H54 (cell line): ENCODE data around the gene CAPZA2.
"Not testable (repeated sequence)": the region's sequence is repeated elsewhere in the genome, so short reads cannot be mapped to it uniquely, and the experiment has no call there.

Experiments
- DNase-seq: peaks from one replicate; pipeline ENCODE4 v3.0.0; 2011; ENCODE audit warnings: low spot score, mixed read lengths; ENCODE audit not compliant: insufficient read length
- FAIRE-seq: peaks from 3 replicates; lab custom pipeline; 2011; peaks lifted over from hg19 to GRCh38; lab: Jason Lieb, UNC
- POLR2A ChIP-seq: IDR thresholded peaks from 2 replicates; pipeline ENCODE4 v1.6.1; 2011; ENCODE audit warnings: low read depth, mild to moderate bottlenecking, low read length

The CAPZA2 gene

DNA sequence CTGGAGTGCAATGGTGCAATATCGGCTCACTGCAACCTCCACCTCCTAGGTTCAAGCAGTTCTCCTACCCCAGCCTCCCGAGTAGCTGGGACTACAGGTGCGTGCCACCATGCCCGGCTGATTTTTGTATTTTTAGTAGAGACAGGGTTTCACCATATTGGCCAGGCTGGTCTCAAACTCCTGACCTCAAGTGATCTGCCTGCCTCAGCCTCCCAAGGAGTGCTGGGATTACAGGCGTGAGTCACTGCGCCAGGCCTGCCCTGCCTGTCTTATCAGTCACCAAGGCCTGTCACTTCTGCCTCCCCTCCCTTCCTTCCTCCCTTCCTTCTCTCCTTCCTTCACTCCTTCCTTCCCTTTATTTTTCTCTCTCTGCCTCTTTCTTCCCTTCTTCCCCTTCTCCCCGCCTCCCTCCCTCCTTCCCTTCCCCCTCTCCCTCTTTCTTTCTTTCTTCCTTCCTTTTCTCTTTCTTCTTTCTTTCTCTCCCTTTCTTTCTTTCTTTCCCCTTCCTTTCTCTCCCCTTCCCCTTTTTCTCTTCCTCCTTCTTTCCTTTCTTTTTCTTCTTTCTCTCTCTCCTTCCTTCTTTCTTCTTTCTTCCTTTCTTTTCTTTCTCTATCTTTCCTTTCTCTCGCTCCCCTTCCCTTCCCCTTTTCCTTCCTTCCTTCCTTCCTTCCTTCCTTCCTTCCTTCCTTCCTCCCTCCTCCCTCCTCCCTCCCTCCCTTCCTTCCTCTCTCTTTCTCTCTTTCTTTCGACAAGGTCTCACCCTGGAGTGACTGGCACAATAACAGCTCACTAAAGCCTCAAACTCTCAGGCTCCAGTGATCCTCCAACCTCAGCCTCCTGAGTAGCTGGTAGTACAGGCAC lies 87.8 kb downstream of the CAPZA2 start:
- TF ChIP-seq POLR2A, result no peak
- DNase-seq, result no peak
- FAIRE-seq, result no peak

DNA sequence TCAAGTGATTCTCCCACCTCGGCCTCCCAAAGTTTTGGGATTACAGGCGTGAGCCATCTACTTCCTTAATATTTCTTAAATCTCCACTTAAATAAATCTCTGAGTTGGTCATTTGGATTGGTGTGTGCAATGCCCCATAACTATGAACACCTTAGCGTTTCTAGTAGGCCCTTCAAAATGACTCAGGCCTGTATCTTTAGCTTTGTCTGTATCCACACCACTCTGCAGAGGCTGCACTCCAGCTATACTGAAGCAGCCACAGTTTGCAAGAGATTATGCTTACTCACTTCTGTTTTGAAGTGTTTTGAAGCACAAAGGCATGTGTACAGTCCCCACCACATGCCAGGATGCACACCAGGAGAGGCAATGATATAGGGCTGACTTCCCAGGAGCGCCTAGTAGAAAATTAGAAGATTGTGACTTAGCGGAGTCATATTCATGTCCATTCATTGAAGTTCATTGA lies 88.5 kb downstream of the CAPZA2 start:
- no peak for FAIRE-seq
- no peak for TF ChIP-seq POLR2A
- no peak for DNase-seq

DNA sequence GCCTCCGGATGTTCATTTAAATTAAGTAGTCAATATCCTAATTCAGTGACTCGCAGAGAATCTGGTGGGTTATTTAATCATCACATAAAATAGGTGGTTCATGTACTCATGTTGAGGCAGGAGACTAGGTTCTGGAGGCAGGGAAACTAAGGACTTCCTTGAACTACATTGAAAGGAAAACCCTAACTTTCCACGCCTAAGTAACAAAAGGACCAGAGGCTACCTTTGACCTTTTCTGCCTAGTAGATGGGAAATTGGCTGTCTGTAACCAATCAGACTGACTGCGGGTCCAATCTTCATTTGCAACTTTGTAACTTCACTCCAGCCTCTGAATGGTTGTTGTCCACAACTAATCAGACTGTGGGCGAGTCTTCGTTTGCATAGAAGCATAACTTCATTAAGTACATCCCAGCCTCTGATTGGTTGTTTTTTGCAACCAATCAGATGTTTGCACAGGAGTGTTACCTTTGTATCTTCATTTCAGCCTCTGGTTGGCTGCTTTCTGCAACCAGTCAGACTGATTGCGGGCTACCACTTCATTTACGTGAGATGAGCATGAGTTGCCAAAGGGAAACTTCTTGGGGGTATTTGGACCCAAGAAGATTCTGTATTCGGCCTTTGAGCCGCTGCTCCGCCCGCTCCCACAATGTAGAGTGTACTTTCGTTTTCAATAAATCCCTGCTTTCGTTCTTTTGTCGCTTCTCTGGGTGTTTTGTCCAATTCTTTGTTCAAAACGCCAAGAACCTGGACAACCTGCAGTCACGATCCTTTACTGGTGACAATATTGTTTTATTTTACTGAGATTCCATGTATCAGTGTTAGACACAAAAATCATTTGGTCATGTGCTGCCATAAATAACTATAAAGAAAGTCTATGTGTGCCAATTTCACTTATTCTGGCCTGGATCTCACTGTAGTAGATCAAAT lies 89.2 kb downstream of the CAPZA2 start:
- DNase-seq (no peak), FAIRE-seq (no peak)
- TF ChIP-seq POLR2A, result no peak

DNA sequence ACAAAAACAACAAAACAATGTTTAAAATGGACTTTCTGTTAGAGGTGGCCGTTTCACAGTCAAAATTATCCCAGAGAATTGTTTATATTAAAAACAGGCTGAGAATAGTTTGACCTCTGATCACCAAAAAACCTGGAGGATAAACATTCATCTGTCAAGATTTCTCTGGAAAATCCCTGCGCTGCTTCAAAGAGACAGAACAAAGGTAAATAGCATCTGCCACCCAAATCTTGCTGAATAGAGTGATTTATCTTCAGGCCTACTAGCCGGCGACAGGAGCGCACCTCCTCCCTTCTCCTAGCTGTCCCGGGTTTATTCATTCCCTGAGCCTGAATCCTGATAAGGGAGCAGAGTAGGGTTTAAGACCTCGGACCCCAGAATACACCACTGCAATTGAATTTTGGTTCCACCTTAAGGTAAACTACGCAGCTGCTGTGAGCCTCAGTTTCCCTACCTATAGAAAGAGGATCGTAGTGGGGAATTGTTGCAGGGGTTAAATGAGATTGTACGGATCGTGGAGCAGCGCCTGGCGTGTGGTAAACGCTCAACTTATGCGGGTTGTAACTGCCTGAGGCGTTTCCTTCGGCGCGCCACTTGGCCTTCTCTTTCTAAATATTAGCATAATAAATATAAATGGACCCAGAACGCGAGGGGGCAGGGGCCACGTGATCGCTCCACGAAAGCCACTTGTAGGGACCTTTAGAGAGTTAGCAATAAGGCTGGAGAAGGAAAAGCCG lies 90.4 kb downstream of the CAPZA2 start:
- FAIRE-seq (no peak), DNase-seq (no peak)
- no peak for TF ChIP-seq POLR2A

DNA sequence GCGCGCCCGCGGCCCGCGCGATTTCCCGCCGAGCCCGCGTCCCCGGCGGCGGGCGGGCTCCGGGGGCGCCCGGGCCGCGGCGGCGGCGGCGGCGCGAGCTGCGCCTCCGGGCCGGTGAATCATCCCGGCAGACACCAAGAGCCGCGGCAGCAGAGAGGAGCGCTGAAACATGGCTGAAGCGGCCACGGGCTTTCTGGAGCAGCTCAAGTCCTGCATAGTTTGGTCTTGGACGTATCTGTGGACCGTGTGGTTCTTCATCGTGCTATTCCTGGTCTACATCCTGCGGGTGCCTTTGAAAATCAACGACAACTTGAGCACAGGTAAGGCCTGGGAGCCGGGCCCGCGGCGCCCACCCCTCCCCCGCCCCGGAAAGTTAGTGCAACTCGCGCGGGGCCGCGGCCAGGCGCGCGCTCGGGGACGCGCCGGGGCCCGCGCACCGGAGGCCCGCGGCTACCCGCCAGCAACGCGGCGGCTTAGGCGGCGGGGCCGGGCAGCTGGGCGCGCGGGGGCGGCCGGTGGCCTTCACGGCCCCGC lies 91.1 kb downstream of the CAPZA2 start, which contains the start of gene ST7:
Gene ST7, plus strand, starts transcription at position 130 of the 534 bp plus-strand sequence. Its CDS starts 40 bp downstream, at position 170.
- FAIRE-seq (no peak), DNase-seq (peak; percentile 46)
- TF ChIP-seq POLR2A, result peak; percentile 38

DNA sequence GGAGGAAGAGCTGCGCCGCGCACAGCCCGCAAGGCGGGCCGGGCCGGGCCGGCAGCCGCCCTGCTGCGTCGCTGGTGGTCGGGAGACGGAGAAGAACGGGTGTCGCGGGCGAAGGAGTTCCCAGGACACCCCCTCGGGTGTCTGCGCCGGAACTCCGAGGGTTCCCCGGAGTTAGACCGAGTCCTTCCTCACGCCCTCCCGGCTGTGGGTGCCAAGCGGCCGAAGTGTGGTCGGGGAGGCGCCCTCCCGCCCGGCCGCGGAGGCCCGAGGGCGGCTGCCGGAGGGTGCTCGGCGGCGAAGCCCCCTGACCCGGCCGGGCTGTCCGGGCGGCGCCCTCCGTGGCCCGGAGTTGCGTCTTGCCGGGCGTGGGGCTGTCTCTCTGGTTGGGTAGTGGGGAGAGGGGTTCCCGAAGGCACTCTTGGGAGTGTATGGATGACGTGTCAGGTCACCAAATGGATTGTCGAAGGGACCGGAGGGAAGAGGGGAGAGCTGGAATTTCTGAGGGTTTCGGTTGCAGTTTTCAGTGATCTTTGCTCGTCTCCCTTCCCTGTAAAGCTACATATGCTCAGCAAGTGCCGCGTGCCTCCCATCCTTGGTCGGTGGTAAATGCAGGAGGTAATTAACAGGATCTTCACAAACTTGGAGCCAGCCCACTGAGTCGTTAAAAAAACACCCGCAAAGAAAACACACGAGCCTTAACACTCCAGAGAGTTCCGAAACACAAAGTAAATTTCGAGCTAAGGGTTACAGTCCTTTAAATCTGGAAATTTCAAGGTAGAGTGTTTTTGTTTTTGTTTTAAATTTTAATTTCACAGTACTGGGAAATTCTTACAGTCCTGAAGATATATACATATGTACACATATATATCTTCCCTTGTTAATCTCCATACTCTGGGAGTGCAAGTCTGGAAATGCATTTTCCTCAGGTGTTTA lies 91.8 kb downstream of the CAPZA2 start:
- FAIRE-seq (no peak), DNase-seq (peak; percentile 59)
- TF ChIP-seq POLR2A, result peak; percentile 48

DNA sequence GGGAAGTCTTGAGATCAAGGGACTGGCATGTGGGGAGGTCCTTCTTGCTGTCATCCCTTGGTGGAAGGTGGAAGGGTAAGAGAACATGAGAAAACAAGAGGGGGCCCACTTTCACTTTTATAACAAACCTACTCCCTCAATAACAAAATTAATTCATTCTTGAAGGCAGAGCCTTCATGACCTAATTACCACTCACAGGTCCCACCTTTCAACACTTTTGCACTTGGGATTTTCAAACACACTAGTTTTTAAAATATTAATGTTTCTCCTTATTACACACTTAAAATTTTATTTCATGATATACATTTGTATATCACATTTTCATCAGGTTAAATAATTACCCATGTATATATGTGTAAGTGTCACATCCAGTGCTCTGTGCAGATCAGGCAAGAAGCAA lies 93.0 kb downstream of the CAPZA2 start:
- DNase-seq, result no peak
- no peak for FAIRE-seq
- no peak for TF ChIP-seq POLR2A

DNA sequence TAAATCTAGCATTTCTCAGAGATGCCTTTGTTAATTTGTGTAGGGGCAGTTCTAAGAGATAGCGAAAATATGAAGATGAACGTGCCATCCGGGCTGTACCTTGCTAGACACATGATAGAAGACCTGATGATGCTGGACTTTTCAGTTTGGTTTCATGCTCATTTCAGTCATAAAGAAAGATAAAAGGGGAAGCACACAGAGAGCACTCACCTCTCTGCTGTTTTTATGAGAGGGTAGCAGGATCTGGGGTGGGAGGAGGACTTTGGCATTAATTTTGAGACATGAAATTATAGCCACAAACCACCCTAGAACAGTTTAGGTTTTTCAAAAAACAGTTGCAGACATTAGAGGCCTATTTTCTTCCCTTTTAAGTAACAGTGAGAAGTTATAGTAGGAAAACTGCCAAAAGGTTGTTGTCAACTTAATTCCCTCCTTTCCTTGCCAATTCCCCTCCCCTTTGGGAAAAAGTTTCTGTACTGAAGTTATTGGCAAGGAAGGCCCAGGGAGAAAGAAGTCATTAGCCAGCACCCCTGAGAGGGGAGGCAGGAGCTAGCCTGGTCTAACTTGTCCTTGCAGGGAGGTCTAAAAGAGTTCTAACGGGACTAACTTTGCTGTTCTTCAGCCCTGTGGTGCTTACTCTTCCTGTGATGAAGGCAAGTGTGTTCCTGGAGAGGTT lies 93.6 kb downstream of the CAPZA2 start:
- FAIRE-seq (no peak), DNase-seq (no peak)
- TF ChIP-seq POLR2A, result no peak

DNA sequence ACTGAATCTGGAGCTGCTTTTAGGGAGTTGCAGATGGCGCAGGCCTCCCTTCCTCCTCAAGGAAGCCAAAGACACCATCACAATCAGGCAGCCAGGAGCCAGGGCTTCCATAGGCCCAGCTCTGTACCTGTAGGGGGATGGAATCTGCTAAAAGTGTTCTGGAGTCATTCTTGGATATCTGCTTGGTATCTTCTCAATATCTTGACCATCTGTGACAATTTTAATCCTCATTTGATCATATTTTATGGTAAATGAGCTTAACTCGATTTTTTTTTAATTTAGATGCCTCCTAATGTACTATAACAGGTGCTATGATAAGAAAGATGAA lies 94.1 kb downstream of the CAPZA2 start:
- no peak for TF ChIP-seq POLR2A
- no peak for FAIRE-seq

DNA sequence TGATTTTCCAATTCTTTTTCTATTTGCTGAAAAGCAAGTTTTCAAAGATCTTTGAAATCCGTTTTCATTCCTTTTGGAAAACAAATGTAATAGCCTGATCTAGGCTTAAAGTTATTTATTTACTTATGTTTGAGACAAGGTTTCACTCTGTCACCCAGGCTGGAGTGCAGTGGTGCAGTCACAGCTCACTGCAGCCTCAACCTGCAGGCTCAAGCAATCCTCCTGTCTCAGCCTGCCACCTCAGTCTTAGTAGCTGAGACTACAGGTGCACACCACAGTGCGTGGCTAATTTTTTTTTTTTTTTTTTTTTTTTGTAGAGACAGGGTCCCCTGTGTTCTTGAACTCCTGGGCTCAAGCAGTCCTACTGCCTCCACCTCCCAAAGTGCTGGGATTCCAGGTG lies 95.5 kb downstream of the CAPZA2 start:
- no peak for DNase-seq
- TF ChIP-seq POLR2A, result no peak
- FAIRE-seq, result no peak

More for the DNA sequence above, 94.1 kb downstream of the CAPZA2 start:
- DNase-seq, result no peak

DNA sequence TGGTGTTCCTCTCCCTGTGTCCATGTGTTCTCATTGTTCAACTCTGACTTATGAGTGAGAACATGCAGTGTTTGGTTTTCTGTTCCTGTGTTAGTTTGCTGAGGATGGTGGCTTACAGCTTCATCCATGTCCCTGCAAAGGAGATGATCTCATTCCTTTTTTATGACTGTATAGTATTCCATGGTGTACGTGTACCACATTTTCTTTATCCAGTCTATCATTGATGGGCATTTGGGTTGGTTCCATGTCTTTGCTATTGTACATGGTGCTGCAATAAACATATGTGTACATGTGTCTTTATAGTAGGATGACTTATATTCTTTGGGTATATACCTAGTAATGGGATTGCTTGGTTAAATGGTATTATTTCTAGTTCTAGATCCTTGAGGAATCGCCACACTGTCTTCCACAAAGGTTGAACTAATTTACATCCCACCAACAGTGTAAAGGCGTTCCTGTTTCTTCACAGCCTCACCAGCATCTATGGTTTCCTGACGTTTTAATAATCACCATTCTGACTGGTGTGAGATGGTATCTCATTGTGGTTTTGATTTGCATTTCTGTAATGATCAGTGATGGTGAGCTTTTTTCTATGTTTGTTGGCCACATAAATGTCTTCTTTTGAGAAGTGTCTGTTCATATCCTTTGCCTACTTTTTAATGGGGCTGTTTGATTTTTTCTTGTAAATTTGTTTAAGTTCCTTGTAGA lies 99.7 kb downstream of the CAPZA2 start:
- FAIRE-seq, DNase-seq: not testable (repeated sequence)
